Measurements from ENCODE around the gene ZNF710. TPM values are rescaled to one million over a fixed set of nuclear protein-coding genes. Genes with fewer than 3 reads are reported as not detected.

Gene ZNF710
- total and polyA plus RNA-seq, 12 donors: 4.1 to 59.0 (median 15.5) TPM

DNA sequence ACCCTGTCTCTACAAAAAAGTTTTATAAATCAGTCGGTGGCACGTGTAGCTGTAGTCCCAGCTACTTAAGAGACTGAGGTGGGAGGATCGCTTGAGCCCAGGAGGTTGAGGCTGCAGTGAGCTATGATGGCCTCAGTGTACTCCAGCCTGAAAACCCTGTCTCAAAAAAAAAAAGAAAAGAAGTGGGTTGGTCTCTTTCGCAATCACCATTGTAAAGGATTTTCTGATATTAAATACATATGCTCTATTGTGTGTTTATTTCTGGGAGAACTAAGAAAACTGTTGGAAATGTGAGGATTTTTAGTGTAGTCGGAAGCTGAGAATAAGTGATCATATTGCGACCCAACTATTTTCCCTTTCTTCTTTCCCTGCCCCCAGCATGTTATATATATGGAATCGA lies 7.5 kb downstream of the ZNF710 start:
- Histone ChIP-seq H3K36me3 (replicated peaks in 1 of 2) (no peaks in the 10 kb centered on the region), H3K27me3 (no peaks in the 10 kb centered on the region), H3K4me1 (replicated peaks in 1 of 2) (peaks cover 12 to 19% of the 10 kb centered on the region in 2 donors), H3K27ac (no peak overlapping the region), H3K9me3 (replicated peaks in 1 of 3) (peaks cover 0 to 8% (median 0%) of the 10 kb centered on the region in 3 donors), H3K4me3 (no peak overlapping the region)
- DNase-seq: no peak
- intact Hi-C loops (cut with DNase I): no loop called here
- TF ChIP-seq, protein P1, sequence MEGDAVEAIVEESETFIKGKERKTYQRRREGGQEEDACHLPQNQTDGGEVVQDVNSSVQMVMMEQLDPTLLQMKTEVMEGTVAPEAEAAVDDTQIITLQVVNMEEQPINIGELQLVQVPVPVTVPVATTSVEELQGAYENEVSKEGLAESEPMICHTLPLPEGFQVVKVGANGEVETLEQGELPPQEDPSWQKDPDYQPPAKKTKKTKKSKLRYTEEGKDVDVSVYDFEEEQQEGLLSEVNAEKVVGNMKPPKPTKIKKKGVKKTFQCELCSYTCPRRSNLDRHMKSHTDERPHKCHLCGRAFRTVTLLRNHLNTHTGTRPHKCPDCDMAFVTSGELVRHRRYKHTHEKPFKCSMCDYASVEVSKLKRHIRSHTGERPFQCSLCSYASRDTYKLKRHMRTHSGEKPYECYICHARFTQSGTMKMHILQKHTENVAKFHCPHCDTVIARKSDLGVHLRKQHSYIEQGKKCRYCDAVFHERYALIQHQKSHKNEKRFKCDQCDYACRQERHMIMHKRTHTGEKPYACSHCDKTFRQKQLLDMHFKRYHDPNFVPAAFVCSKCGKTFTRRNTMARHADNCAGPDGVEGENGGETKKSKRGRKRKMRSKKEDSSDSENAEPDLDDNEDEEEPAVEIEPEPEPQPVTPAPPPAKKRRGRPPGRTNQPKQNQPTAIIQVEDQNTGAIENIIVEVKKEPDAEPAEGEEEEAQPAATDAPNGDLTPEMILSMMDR (IDR thresholded peaks at IDR 0.05): no peak
- no peak for TF ChIP-seq POLR2A (IDR thresholded peaks at IDR 0.05)
- WGBS, 4 donors: 88 to 93% (median 92%) methylated on average over 7 of the region's 7 CpGs

DNA sequence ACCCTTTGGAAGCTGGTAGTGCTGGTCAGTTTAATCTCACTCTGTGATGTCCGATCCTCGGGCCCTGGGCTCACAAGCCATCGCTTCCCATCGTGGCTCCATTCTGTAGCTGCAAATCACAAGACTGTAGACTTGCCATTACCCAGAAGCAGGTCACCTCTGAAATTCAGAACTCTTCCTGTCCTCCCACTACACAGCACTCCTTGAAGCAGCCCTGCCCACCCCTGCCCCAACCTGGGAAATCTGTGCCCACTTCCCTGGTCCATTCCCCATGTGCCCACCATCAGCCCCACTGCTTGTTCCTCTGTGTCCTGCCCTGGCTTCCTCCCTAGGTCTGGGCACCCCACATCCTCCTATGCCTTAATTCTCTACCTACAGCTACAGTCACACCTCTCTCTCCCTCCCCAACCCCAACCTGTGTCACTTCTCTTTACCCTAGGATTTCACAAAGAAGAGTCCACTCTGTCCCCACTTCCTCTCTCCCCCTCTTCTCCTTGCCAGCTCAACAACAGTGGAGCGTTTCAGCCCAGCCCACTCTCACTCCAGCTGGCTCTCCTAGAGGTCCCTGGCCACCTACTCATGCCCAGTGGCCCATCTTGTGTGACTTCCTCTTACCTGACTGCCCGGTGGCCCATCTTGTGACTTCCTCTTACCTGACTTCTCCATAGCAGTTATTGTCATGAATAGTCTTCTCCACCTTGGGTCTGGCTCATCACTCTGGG lies 8.3 kb downstream of the ZNF710 start:
- Histone ChIP-seq H3K9me3 (replicated peaks in 1 of 3) (peaks cover 0 to 8% (median 0%) of the 10 kb centered on the region in 3 donors), H3K27me3 (no peaks in the 10 kb centered on the region), H3K4me3 (no peak overlapping the region), H3K4me1 (replicated peaks in 1 of 2) (peaks cover 9 to 13% of the 10 kb centered on the region in 2 donors), H3K27ac (no peak overlapping the region), H3K36me3 (replicated peaks in 1 of 2) (no peaks in the 10 kb centered on the region)
- 91 to 95% (median 92%) methylated on average over 6 of the region's 6 CpGs for WGBS, 4 donors
- intact Hi-C loops (cut with DNase I): no loop called here
- DNase-seq: no peak
- TF ChIP-seq POLR2A (IDR thresholded peaks at IDR 0.05): no peak
- TF ChIP-seq, protein P1 (IDR thresholded peaks at IDR 0.05): no peak

DNA sequence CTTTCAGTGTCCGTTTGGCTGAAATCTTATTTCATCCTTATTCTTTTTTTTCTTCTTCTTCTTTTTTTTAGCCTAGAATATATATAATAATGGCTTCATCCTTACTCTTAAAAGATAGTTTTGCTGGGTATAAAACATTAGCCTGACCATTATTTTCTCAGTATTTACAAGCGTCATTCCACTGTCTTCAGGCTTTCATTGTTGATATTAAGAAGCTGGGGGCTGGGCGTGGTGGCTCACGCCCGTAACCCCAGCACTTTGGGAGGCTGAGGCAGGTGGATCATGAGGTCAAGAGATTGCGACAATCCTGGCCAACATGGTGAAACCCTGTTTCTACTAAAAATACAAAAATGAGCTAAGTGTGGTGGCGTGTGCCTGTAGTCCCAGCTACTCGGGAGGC lies 10.6 kb downstream of the ZNF710 start:
- WGBS, 4 donors: 92 to 96% (median 94%) methylated on average over 8 of the region's 8 CpGs
- intact Hi-C loops (cut with DNase I): no loop called here

DNA sequence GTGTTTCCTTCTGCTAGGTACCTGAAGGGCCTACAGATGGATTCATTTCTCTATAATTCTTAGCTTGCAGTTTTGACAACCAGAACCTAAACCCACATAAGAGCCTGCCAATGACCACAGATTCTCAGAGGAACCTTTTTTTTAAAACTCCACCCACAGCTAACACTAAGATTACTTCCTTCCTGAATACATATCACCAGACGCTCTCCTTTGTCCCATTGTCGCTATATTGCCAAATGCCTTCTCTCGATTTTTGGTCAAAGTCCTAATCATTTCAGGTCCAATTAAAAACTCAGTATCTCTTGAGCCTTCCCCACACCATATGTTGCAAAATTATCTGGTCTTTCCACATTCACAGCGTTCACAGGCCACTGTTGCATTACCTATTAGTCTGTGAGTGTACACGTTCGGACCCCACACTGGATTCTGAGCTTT lies 12.4 kb downstream of the ZNF710 start:
- DNase-seq: peak in 1 of 7 donors; percentile 20
- WGBS, 4 donors: 71 to 83% (median 79%) methylated on average over 6 of the region's 6 CpGs
- no peaks in the 10 kb centered on the region for H3K4me1 ChIP-seq (replicated peaks in 1 of 2)
- no peaks in the 10 kb centered on the region for H3K27me3 ChIP-seq
- intact Hi-C loops (cut with DNase I): no loop called here
- no peaks in the 10 kb centered on the region for H3K36me3 ChIP-seq (replicated peaks in 1 of 2)
- H3K4me3 ChIP-seq: no peak overlapping the region
- peaks cover 0 to 8% (median 0%) of the 10 kb centered on the region in 3 donors for H3K9me3 ChIP-seq (replicated peaks in 1 of 3)
- H3K27ac ChIP-seq: no peak overlapping the region
- TF ChIP-seq, protein P1 (IDR thresholded peaks at IDR 0.05): no peak
- no peak for TF ChIP-seq POLR2A (IDR thresholded peaks at IDR 0.05)

More for the DNA sequence above, 10.6 kb downstream of the ZNF710 start:
- TF ChIP-seq POLR2A (IDR thresholded peaks at IDR 0.05): no peak
- TF ChIP-seq, protein P1 (IDR thresholded peaks at IDR 0.05): no peak
- no peaks in the 10 kb centered on the region for H3K4me1 ChIP-seq (replicated peaks in 1 of 2)
- no peak overlapping the region for H3K27ac ChIP-seq
- DNase-seq: no peak
- peaks cover 0 to 8% (median 0%) of the 10 kb centered on the region in 3 donors for H3K9me3 ChIP-seq (replicated peaks in 1 of 3)
- no peaks in the 10 kb centered on the region for H3K27me3 ChIP-seq
- H3K4me3 ChIP-seq: no peak overlapping the region
- no peaks in the 10 kb centered on the region for H3K36me3 ChIP-seq (replicated peaks in 1 of 2)

All from adrenal gland (tissue), 12 donors.